T-helper 2 cell treated with Interferon-gamma antibody and Interleukin-4, amounts not matched to agents 5 μg/mL and 100 μg/mL, for 36 hours (primary cell): ENCODE measurements around the gene ZDHHC8.
A peak's percentile ranks its signal among the peaks of the same experiment; 100 is the strongest.

Experiments
- DNase-seq: peaks from one replicate; pipeline ENCODE4 v3.0.0; 2021; ENCODE audit warnings: low spot score
- H3K27ac Mint-ChIP-seq: one replicate; pipeline ENCODE4 v1.8.0; 2021; ENCODE audit warnings: mild to moderate bottlenecking, mixed read lengths
- H3K27me3 Mint-ChIP-seq: one replicate; pipeline ENCODE4 v1.8.0; 2021; ENCODE audit warnings: low read depth, mixed read lengths
- H3K36me3 Mint-ChIP-seq: one replicate; pipeline ENCODE4 v1.8.0; 2021; ENCODE audit warnings: low read depth, mixed read lengths
- H3K4me1 Mint-ChIP-seq: one replicate; pipeline ENCODE4 v1.8.0; 2021; ENCODE audit warnings: low read depth, mixed read lengths
- H3K4me3 Mint-ChIP-seq: one replicate; pipeline ENCODE4 v1.8.0; 2022; ENCODE audit warnings: mild to moderate bottlenecking, moderate library complexity, mixed read lengths
- H3K9me3 Mint-ChIP-seq: one replicate; pipeline ENCODE4 v1.8.0; 2021; ENCODE audit warnings: mixed read lengths

The ZDHHC8 gene, protein sequence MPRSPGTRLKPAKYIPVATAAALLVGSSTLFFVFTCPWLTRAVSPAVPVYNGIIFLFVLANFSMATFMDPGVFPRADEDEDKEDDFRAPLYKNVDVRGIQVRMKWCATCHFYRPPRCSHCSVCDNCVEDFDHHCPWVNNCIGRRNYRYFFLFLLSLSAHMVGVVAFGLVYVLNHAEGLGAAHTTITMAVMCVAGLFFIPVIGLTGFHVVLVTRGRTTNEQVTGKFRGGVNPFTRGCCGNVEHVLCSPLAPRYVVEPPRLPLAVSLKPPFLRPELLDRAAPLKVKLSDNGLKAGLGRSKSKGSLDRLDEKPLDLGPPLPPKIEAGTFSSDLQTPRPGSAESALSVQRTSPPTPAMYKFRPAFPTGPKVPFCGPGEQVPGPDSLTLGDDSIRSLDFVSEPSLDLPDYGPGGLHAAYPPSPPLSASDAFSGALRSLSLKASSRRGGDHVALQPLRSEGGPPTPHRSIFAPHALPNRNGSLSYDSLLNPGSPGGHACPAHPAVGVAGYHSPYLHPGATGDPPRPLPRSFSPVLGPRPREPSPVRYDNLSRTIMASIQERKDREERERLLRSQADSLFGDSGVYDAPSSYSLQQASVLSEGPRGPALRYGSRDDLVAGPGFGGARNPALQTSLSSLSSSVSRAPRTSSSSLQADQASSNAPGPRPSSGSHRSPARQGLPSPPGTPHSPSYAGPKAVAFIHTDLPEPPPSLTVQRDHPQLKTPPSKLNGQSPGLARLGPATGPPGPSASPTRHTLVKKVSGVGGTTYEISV

DNA sequence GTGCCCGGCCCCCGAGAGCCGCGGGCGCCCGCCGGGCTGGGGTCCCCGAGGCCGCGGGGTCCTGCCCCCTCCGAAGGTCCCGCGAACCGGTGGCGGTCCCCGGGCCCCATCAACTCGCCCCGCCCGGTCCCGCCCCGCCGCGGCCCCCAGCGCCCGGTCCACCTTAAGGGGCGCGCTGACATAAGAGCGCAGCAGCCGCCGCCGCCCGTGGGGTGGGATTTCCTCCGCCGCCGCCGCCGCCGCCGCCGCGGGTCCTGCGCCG is at the start of gene ZDHHC8:
Gene ZDHHC8, plus strand, starts transcription at position 208 of the 262 bp plus-strand sequence. CDS start 144 bp downstream, outside the sequence.
- Mint-ChIP-seq H3K27me3 (no peaks in the 10 kb centered on the region), H3K27ac (peak within 1 kb of the TSS; percentile 45), H3K4me1 (peaks cover 11% of the 10 kb centered on the region), H3K4me3 (peak within 1 kb of the TSS; percentile 72), H3K9me3 (no peaks in the 10 kb centered on the region), H3K36me3 (peaks cover 10% of the 10 kb centered on the region)
- DNase-seq, result no peak

DNA sequence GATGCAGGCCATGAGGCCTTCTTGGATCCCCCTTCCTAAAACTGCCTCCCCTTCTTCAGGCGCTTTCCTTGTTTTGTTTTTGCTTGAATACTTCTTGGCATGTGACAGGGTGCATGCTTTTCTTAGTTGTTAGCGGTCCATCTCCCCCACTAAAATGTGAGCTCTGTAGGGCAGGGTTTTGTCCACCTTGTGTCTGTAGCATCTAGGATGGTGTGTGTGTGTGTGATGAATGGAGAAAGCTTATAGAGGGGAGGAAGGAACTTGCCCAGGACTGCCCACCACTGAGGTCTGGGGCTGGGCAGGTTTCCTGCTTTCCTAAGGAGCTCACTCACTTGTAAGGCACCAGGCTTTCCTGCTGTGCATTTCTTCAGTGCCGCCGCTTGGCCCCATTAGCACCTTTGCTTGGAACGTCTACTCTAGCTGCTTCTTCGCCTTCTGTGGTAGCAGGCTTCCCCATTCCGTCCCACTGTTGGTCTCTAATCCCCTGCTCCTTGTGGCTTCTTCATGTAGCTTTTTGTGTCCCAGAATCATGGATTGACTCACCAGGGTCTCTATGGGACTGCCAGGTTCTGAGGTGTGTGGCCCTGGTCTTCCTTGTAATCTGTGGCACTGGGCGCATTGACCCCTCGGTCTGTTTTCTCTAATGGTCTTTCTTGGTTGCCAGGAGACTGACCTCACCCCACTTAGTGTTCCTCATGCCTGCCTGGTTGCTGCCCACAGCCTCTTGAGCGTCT is 48.3 kb upstream of the ZDHHC8 start:
- Mint-ChIP-seq H3K4me3 (peak overlapping the region; percentile 22), H3K27me3 (no peaks in the 10 kb centered on the region), H3K27ac (peak overlapping the region; percentile 44), H3K4me1 (peaks cover 25% of the 10 kb centered on the region), H3K9me3 (no peaks in the 10 kb centered on the region), H3K36me3 (peaks cover 33% of the 10 kb centered on the region)
- DNase-seq, result no peak

DNA sequence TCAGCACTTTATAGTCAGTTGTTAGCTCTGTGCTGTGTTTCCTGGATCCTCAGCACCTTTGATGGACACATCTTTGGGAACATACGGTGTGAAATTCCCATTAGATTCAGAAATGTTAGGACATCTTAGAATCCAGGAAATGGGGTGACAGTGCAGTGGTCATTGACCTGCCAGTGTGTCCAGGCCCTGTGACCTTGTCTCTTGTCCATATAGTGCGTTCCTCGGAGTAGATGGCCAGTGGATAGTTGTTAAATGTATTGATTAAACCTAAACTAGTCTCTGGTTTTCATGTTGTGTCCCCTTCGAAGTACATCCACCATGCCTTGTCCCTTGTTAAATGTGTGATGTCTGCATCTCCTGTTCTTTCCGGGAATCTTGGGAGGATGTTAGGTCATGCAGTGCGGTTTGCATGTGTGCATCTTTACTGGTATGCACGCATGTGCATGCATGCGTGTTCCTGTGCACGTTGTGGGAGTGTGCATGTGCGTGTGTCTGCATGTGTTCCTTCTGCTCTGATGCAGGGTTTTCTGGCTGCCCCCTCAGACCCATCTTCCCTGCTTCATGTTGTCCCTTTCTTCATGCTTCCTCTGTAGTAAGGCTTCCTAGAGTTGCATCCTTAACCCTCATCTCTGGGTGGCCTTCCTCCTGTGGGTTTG is 47.6 kb upstream of the ZDHHC8 start:
- Mint-ChIP-seq H3K4me1 (peaks cover 25% of the 10 kb centered on the region), H3K36me3 (peaks cover 37% of the 10 kb centered on the region), H3K27ac (no peak overlapping the region), H3K4me3 (no peak overlapping the region), H3K27me3 (no peaks in the 10 kb centered on the region), H3K9me3 (no peaks in the 10 kb centered on the region)
- no peak for DNase-seq

DNA sequence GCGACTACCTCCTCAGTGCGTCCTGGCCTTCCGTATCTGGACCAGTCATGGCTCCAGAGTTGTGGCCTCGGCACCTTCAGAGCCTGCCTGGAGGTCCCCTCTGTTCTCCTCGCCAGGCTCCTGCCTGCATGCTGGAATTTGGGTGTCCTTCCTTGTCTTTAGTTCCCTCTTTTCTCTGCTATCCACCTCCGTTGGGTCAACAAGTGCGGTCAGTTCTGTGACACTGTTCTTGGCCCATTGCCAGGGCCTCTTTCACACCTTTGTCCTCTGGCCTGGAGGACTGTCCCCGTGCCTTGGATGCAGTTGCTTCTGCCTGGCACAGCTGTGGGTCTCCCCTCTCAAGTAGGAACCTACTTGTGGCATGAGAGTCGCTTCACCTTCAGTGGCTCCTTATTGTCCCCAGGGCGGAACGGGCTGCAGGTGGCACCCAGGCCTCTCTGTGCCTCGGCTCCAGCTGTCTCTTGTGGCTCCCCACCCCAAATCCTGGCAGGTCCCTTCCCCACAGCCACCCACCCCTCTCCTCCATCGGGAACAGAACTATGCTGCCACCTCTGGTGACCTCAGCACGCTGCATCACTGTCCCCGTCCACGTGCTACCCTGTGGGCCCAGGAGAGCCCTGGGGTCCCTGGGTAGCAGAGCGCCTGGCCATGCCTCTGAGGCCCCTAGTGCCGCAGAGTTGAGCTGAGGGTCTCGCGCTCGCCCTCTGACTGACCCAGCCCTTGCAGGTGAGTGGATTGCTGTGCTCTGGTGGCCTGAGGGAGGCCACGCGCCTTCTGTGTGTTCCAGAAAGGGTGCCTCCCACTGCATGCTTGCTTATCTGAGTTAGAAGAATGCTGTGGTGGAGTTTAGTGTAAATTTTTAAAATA is 46.8 kb upstream of the ZDHHC8 start:
- no peaks in the 10 kb centered on the region for H3K27me3 Mint-ChIP-seq
- H3K9me3 Mint-ChIP-seq, result no peaks in the 10 kb centered on the region
- peak overlapping the region; percentile 31 for H3K27ac Mint-ChIP-seq
- H3K36me3 Mint-ChIP-seq, result peaks cover 43% of the 10 kb centered on the region
- H3K4me1 Mint-ChIP-seq, result peaks cover 25% of the 10 kb centered on the region
- no peak for DNase-seq
- H3K4me3 Mint-ChIP-seq, result no peak overlapping the region

DNA sequence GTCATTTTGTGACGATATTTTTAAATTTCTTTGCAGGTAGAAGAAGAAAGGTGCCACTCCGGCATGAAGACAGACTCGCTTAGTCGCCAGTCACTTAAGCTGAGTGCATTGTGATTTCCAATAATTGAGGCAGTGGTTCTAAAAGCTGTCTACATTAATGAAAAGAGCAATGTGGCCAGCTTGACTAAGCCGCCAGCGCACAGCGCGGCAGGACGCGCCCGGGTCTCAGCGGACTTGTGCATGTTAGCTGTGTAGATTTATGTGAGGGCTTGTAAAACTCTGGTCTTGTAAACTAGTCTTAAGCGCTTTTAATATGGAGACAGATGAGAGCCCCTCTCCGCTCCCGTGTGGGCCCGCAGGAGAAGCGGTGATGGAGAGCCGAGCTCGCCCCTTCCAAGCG is 46.0 kb upstream of the ZDHHC8 start:
- no peak for DNase-seq
- Mint-ChIP-seq H3K9me3 (no peaks in the 10 kb centered on the region), H3K4me3 (no peak overlapping the region), H3K4me1 (peaks cover 25% of the 10 kb centered on the region), H3K27ac (no peak overlapping the region), H3K36me3 (peaks cover 49% of the 10 kb centered on the region), H3K27me3 (no peaks in the 10 kb centered on the region)

DNA sequence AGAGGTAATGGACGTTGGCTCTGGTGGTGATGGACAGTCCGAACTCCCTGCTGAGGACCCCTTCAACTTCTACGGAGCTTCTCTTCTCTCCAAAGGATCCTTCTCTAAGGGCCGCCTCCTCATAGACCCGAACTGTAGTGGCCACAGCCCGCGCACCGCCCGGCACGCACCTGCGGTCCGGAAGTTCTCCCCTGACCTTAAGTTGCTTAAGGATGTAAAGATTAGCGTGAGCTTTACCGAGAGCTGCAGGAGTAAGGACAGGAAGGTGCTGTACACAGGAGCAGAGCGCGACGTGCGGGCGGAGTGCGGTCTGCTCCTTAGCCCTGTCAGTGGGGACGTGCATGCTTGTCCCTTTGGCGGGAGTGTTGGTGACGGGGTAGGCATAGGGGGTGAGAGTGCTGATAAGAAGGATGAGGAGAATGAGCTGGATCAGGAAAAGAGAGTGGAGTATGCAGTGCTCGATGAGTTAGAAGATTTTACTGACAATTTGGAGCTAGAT is 45.5 kb upstream of the ZDHHC8 start:
- no peaks in the 10 kb centered on the region for H3K9me3 Mint-ChIP-seq
- peaks cover 54% of the 10 kb centered on the region for H3K36me3 Mint-ChIP-seq
- no peak overlapping the region for H3K27ac Mint-ChIP-seq
- peaks cover 20% of the 10 kb centered on the region for H3K4me1 Mint-ChIP-seq
- no peak overlapping the region for H3K4me3 Mint-ChIP-seq
- DNase-seq, result no peak
- no peaks in the 10 kb centered on the region for H3K27me3 Mint-ChIP-seq

DNA sequence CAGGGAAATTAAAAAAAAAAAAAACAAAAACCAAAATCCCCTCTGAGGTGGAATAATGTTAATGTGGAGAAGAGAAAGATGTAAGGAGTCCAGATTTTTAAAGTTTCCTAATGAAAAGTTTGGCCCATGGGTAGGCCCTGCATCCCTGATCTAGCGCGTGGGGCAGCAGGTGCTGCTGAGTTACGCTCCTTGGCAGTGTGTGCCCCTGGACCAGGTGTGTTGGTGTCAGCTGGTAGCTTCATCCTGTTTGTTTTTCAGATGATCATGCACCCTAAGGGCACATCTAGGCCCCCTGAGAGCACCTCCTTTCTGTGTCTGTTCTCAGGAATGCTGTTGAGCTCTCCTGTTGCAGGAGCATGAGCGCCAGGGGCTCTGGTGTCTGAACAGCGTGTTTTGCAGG is 44.8 kb upstream of the ZDHHC8 start:
- Mint-ChIP-seq H3K27ac (no peak overlapping the region), H3K9me3 (no peaks in the 10 kb centered on the region), H3K27me3 (no peaks in the 10 kb centered on the region), H3K4me1 (peaks cover 15% of the 10 kb centered on the region), H3K4me3 (no peak overlapping the region), H3K36me3 (peaks cover 57% of the 10 kb centered on the region)
- DNase-seq, result no peak

DNA sequence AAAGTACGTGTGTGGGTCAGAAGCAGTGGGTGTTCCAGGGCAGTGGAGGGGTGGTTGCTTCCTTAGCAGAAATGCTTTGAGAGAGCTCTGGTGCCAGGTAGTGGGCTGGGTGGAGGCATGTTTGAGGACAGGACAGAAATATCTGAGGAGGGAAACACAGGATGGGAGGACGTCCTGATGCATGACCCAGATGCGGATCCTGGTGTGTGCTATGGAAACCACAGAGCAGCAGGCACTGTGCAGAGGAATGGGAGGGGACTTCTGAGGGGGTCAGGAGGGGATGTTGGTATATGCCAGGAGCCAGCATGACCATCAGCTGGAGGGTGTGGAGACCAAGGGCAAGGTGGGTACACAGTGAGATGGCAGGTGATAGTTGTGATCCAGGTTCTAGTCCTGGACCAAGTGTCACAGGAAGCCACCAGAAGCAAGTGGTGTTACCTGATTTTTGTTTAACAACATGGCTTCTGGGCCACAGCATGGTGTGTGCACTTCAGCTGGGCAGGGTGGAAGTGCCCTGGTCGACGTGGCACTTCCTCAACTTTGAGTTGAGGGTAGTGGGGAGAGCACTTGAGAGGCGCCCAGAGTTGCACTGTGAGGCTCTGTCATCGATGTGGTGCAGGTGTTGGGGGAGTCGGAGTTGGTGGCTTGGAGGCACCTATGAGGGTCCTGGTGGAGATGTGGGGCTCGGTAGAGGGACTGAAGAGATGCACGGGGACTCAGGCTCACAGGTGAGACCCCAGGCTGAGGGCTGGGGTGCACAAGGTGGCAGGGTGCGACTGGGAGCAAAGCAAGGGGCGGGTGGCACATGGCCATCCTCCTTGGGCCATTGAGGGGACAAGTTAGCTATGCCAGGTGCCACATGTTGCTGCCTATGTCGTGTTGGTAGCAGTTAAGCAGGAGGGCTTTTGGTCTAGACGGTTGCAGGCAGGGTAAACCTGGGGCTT is 44.0 kb upstream of the ZDHHC8 start:
- Mint-ChIP-seq H3K27ac (no peak overlapping the region), H3K27me3 (no peaks in the 10 kb centered on the region), H3K4me1 (peaks cover 13% of the 10 kb centered on the region), H3K9me3 (no peaks in the 10 kb centered on the region), H3K36me3 (peaks cover 60% of the 10 kb centered on the region), H3K4me3 (no peak overlapping the region)
- no peak for DNase-seq

DNA sequence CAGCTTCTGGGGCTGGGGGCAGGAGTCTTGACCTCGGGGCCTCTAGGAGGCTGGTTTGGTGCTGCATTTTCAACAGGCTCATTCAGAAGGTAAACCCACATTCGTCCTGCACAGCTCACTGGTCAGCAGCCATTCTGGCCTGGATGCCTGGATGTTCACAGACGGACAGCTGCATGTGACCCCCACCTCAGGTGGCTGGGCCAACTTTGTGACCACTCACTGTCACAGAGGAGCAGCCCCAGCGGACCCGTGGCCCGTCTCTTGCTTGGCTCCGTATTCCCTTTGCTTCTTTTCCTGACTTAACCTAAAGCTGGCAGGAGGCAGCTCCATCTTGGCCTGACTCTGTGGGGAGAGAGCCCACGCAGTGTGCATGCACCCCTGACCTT is 43.3 kb upstream of the ZDHHC8 start:
- Mint-ChIP-seq H3K27me3 (no peaks in the 10 kb centered on the region), H3K27ac (no peak overlapping the region), H3K36me3 (peaks cover 60% of the 10 kb centered on the region), H3K4me3 (no peak overlapping the region), H3K9me3 (no peaks in the 10 kb centered on the region), H3K4me1 (peaks cover 9% of the 10 kb centered on the region)
- no peak for DNase-seq

DNA sequence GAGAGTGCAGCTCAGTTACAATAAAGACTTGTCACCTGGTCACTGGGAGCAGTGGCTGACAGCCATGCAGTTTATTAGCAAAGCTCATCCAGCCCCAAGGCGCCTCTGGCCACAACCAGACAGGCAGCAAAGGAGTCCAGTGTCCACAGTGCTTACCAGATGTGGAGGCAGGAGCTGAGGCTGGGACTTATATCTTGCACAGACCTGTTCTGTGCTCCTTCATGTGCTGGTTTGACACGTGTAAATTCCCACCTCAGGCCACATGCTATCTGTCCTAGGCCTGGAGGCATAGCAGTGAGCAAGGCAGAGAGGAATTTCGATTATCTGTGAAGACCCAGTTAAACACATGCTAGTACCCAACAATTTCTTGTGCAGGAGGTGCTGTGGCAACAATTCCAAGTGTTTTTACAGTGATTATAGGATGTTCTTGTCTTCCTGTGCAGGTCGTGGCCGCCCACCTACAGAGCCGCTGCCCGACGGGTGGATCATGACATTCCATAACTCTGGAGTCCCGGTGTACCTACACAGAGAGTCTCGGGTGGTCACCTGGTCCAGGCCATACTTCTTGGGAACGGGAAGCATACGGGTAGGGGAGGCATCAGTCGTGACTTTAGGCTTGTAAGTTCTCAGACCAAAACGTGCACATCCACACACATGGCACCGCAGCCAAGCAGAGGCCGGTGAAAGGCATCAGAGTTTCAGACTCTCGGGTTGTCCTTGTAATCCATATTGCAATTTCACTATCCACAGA is 42.2 kb upstream of the ZDHHC8 start:
- H3K27me3 Mint-ChIP-seq, result no peaks in the 10 kb centered on the region

DNA sequence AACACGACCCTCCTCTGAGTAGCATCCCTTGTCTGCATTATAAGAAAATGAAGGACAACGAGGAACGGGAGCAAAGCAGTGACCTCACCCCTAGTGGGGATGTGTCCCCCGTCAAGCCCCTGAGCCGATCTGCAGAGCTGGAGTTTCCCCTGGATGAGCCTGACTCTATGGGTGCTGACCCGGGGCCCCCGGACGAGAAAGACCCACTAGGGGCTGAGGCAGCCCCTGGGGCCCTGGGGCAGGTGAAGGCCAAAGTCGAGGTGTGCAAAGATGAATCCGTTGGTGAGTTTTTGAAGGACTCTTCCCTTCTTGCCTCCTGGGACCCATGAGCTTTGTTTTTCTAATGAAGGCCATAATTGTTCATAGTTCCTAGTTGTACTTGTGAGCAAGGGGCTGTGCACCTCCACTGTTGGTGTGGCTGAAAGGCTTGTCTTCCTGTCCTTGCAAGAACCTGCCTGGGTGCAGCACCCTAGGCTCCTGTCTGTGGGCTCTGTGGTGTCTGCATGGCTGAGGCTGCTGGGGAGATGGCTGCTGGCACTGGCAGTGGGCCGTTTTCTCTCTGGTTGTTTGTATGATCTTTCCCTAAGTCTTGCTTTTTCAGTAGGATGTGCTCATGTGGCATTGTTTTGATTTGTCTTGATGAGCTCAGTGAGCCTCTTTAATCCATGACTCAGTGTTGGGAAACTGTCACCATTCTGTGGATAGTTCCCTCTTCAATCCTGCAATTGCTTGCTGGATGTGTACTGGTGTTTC is 41.5 kb upstream of the ZDHHC8 start:
- Mint-ChIP-seq H3K4me3 (no peak overlapping the region), H3K27ac (no peak overlapping the region), H3K4me1 (peaks cover under 1% of the 10 kb centered on the region), H3K27me3 (no peaks in the 10 kb centered on the region), H3K36me3 (peaks cover 72% of the 10 kb centered on the region), H3K9me3 (no peaks in the 10 kb centered on the region)
- no peak for DNase-seq

More for the DNA sequence above, 42.2 kb upstream of the ZDHHC8 start:
- no peak overlapping the region for H3K27ac Mint-ChIP-seq
- no peak overlapping the region for H3K4me3 Mint-ChIP-seq
- H3K9me3 Mint-ChIP-seq, result no peaks in the 10 kb centered on the region
- no peak for DNase-seq
- H3K36me3 Mint-ChIP-seq, result peaks cover 69% of the 10 kb centered on the region
- H3K4me1 Mint-ChIP-seq, result peaks cover 4% of the 10 kb centered on the region
